ENCODE data around the gene NTM.

NTM gene

GRCh38 chr11:132245403-132246385, 875.3 kb downstream of the NTM start:
- in situ Hi-C loops (cut with HindIII; ENCODE audit: low sequenced_read_pairs), result no loop called here

GRCh38 chr11:132248580-132248979, 878.2 kb downstream of the NTM start:
- in situ Hi-C loops (cut with HindIII; ENCODE audit: low sequenced_read_pairs), result no loop called here

GRCh38 chr11:132249256-132249655, 878.8 kb downstream of the NTM start:
- in situ Hi-C loops (cut with HindIII; ENCODE audit: low sequenced_read_pairs), result no loop called here

GRCh38 chr11:132251061-132251460, 880.6 kb downstream of the NTM start:
- in situ Hi-C loops (cut with HindIII; ENCODE audit: low sequenced_read_pairs), result no loop called here

- in situ Hi-C loops (cut with HindIII; ENCODE audit: low sequenced_read_pairs), result no loop called here
Observed at GRCh38 chr11:132253469-132254264, 883.3 kb downstream of the NTM start.

GRCh38 chr11:132254906-132255305, 884.5 kb downstream of the NTM start:
- in situ Hi-C loops (cut with HindIII; ENCODE audit: low sequenced_read_pairs), result no loop called here

GRCh38 chr11:132256528-132257279, 886.3 kb downstream of the NTM start:
- in situ Hi-C loops (cut with HindIII; ENCODE audit: low sequenced_read_pairs), result no loop called here

GRCh38 chr11:132257871-132258270, 887.5 kb downstream of the NTM start:
- in situ Hi-C loops (cut with HindIII; ENCODE audit: low sequenced_read_pairs), result no loop called here

- in situ Hi-C loops (cut with HindIII; ENCODE audit: low sequenced_read_pairs), result no loop called here
Observed at GRCh38 chr11:132258875-132259274, 888.5 kb downstream of the NTM start.

GRCh38 chr11:132260636-132261035, 890.2 kb downstream of the NTM start:
- in situ Hi-C loops (cut with HindIII; ENCODE audit: low sequenced_read_pairs), result no loop called here

GRCh38 chr11:132263241-132263640, 892.8 kb downstream of the NTM start:
- in situ Hi-C loops (cut with HindIII; ENCODE audit: low sequenced_read_pairs), result no loop called here

- in situ Hi-C loops (cut with HindIII; ENCODE audit: low sequenced_read_pairs), result no loop called here
Observed at GRCh38 chr11:132263875-132264274, 893.5 kb downstream of the NTM start.

- in situ Hi-C loops (cut with HindIII; ENCODE audit: low sequenced_read_pairs), result no loop called here
Observed at GRCh38 chr11:132264616-132265015, 894.2 kb downstream of the NTM start.

- in situ Hi-C loops (cut with HindIII; ENCODE audit: low sequenced_read_pairs), result no loop called here
Observed at GRCh38 chr11:132278801-132279574, 908.6 kb downstream of the NTM start.

- in situ Hi-C loops (cut with HindIII; ENCODE audit: low sequenced_read_pairs), result no loop called here
Observed at GRCh38 chr11:132284048-132284447, 913.6 kb downstream of the NTM start.

GRCh38 chr11:132284611-132285010, 914.2 kb downstream of the NTM start:
- in situ Hi-C loops (cut with HindIII; ENCODE audit: low sequenced_read_pairs), result no loop called here

- in situ Hi-C loops (cut with HindIII; ENCODE audit: low sequenced_read_pairs), result no loop called here
Observed at GRCh38 chr11:132285631-132286030, 915.2 kb downstream of the NTM start.

- in situ Hi-C loops (cut with HindIII; ENCODE audit: low sequenced_read_pairs), result no loop called here
Observed at GRCh38 chr11:132286106-132286505, 915.7 kb downstream of the NTM start.

GRCh38 chr11:132288036-132288435, 917.6 kb downstream of the NTM start:
- in situ Hi-C loops (cut with HindIII; ENCODE audit: low sequenced_read_pairs), result no loop called here

- in situ Hi-C loops (cut with HindIII; ENCODE audit: low sequenced_read_pairs), result no loop called here
Observed at GRCh38 chr11:132289590-132290256, 919.3 kb downstream of the NTM start.
